H9 (cell line): ENCODE data around the gene SLC7A6. TPM values are rescaled to one million over a fixed set of nuclear protein-coding genes. Genes with fewer than 3 reads are reported as not detected.
A peak's percentile ranks its signal among the peaks of the same experiment; 100 is the strongest.

Source experiments
- DNase-seq: peaks from one replicate; pipeline ENCODE4 v3.0.0-alpha.2; 2017
- H2AFZ ChIP-seq: one replicate; pipeline ENCODE4 v1.6.1; 2013; ENCODE audit warnings: mild to moderate bottlenecking, low read length, control low read depth, moderate library complexity
- H2AK5ac ChIP-seq: 2 replicates; pipeline ENCODE4 v1.6.1; 2013; ENCODE audit warnings: low read length, control low read depth, mixed read lengths; ENCODE audit not compliant: insufficient read length
- H2BK120ac ChIP-seq: one replicate; pipeline ENCODE4 v1.6.1; 2013; ENCODE audit warnings: low read depth, mild to moderate bottlenecking, low read length, control low read depth, inconsistent platforms; ENCODE audit not compliant: poor library complexity, severe bottlenecking
- H2BK12ac ChIP-seq: 2 replicates; pipeline ENCODE4 v1.6.1; 2013; ENCODE audit warnings: low read length, control low read depth, mixed read lengths, low read depth; ENCODE audit not compliant: insufficient read length
- H2BK15ac ChIP-seq: 2 replicates; pipeline ENCODE4 v1.6.1; 2013; ENCODE audit warnings: low read depth, low read length, control low read depth
- H2BK20ac ChIP-seq: one replicate; pipeline ENCODE4 v1.6.1; 2013; ENCODE audit warnings: low read depth, mild to moderate bottlenecking, low read length, control low read depth, inconsistent platforms; ENCODE audit not compliant: poor library complexity, severe bottlenecking
- H2BK5ac ChIP-seq: 2 replicates; pipeline ENCODE4 v1.6.1; 2013; ENCODE audit warnings: low read length, control low read depth, mixed read lengths; ENCODE audit not compliant: insufficient read length
- H3K14ac ChIP-seq: 2 replicates; pipeline ENCODE4 v1.6.1; 2013; ENCODE audit warnings: low read length, control low read depth; ENCODE audit not compliant: insufficient read depth
- H3K18ac ChIP-seq: 2 replicates; pipeline ENCODE4 v1.6.1; 2013; ENCODE audit warnings: low read depth, mild to moderate bottlenecking, mixed read lengths, low read length, control low read depth; ENCODE audit not compliant: insufficient read length
- H3K23ac ChIP-seq: 2 replicates; pipeline ENCODE4 v1.6.1; 2013; ENCODE audit warnings: low read length, control low read depth, mixed read lengths, low read depth; ENCODE audit not compliant: insufficient read length
- H3K23me2 ChIP-seq: 2 replicates; pipeline ENCODE4 v1.6.1; 2013; ENCODE audit warnings: low read depth, mild to moderate bottlenecking, mixed read lengths, low read length, control low read depth; ENCODE audit not compliant: insufficient read length, poor library complexity, severe bottlenecking
- H3K27ac ChIP-seq: 2 replicates; pipeline ENCODE4 v1.5.1; 2013; ENCODE audit warnings: low read length, control low read depth, mixed read lengths, low read depth; ENCODE audit not compliant: insufficient read length
- H3K27me3 ChIP-seq: 2 replicates; pipeline ENCODE4 v1.6.1; 2013; ENCODE audit warnings: low read length, control low read depth, inconsistent platforms; ENCODE audit not compliant: insufficient read depth
- H3K4ac ChIP-seq: 2 replicates; pipeline ENCODE4 v1.6.1; 2013; ENCODE audit warnings: low read depth, mild to moderate bottlenecking, control low read depth, inconsistent platforms, low read length, moderate library complexity
- H3K4me1 ChIP-seq: 2 replicates; pipeline ENCODE4 v1.6.1; 2013; ENCODE audit warnings: low read length, control low read depth, inconsistent platforms; ENCODE audit not compliant: insufficient read depth
- H3K4me2 ChIP-seq: 2 replicates; pipeline ENCODE4 v1.6.1; 2013; ENCODE audit warnings: low read length, control low read depth, mixed read lengths; ENCODE audit not compliant: insufficient read length, insufficient read depth
- H3K56ac ChIP-seq: 2 replicates; pipeline ENCODE4 v1.6.1; 2013; ENCODE audit warnings: low read depth, mild to moderate bottlenecking, mixed read lengths, low read length, control low read depth; ENCODE audit not compliant: insufficient read length
- H3K79me1 ChIP-seq: 2 replicates; pipeline ENCODE4 v1.6.1; 2013; ENCODE audit warnings: low read depth, mild to moderate bottlenecking, moderate library complexity, low read length, control low read depth, inconsistent platforms; ENCODE audit not compliant: insufficient read depth, poor library complexity, severe bottlenecking
- H3K79me2 ChIP-seq: 2 replicates; pipeline ENCODE4 v1.6.1; 2013; ENCODE audit warnings: low read length, control low read depth, inconsistent platforms; ENCODE audit not compliant: insufficient read depth
- H3K9ac ChIP-seq: 2 replicates; pipeline ENCODE4 v1.6.1; 2013; ENCODE audit warnings: low read length, control low read depth, mixed read lengths; ENCODE audit not compliant: insufficient read length; ENCODE audit errors: extremely low read depth
- H3K9me3 ChIP-seq: one replicate; pipeline ENCODE4 v1.6.1; 2013; ENCODE audit warnings: low read depth, low read length, inconsistent platforms; ENCODE audit not compliant: control insufficient read depth
- H3T11ph ChIP-seq: one replicate; pipeline ENCODE4 v1.6.1; 2013; ENCODE audit warnings: mild to moderate bottlenecking, low read length, control low read depth, inconsistent platforms
- H4K20me1 ChIP-seq: one replicate; pipeline ENCODE4 v1.6.1; 2013; ENCODE audit not compliant: control insufficient read depth, insufficient read length, insufficient read depth
- H4K5ac ChIP-seq: 2 replicates; pipeline ENCODE4 v1.6.1; 2013; ENCODE audit warnings: low read depth, mild to moderate bottlenecking, mixed read lengths, low read length, control low read depth; ENCODE audit not compliant: insufficient read length
- H4K8ac ChIP-seq: replicated peaks from 2 replicates; pipeline ENCODE4 v1.6.1; 2013; ENCODE audit warnings: low read length, control low read depth, mixed read lengths, low read depth; ENCODE audit not compliant: insufficient read length
- H4K91ac ChIP-seq: 2 replicates; pipeline ENCODE4 v1.6.1; 2013; ENCODE audit warnings: low read depth, mild to moderate bottlenecking, moderate library complexity, mixed read lengths, low read length, control low read depth; ENCODE audit not compliant: insufficient read length
- H3K27ac Mint-ChIP-seq, 3 experiments: 2 replicates in 2 of 3; 3 replicates in 1 of 3; pipeline ENCODE4 v1.8.0; 2020 to 2021; ENCODE audit warnings: mixed read lengths in 3 of 3, mild to moderate bottlenecking in 1 of 3, moderate library complexity in 1 of 3
- H3K27me3 Mint-ChIP-seq: 2 replicates; pipeline ENCODE4 v1.8.0; 2021; ENCODE audit warnings: low read depth, mild to moderate bottlenecking, moderate library complexity, mixed read lengths
- H3K36me3 Mint-ChIP-seq, 3 experiments: 2 replicates in 2 of 3; 3 replicates in 1 of 3; pipeline ENCODE4 v1.8.0; 2020 to 2021; ENCODE audit warnings: low read depth in 3 of 3, mixed read lengths in 3 of 3; ENCODE audit not compliant: insufficient read depth in 1 of 3
- H3K4me1 Mint-ChIP-seq, 2 experiments: 2 replicates each; pipeline ENCODE4 v1.8.0; 2020; ENCODE audit warnings: mixed read lengths in 2 of 2
- H3K4me3 Mint-ChIP-seq, 2 experiments: 2 replicates in 1 of 2; 3 replicates in 1 of 2; pipeline ENCODE4 v1.8.0; 2020 to 2021; ENCODE audit warnings: mild to moderate bottlenecking in 2 of 2, mixed read lengths in 2 of 2, moderate library complexity in 1 of 2
- H3K9me3 Mint-ChIP-seq, 2 experiments: 2 replicates in 1 of 2; 3 replicates in 1 of 2; pipeline ENCODE4 v1.8.0; 2020; ENCODE audit warnings: mild to moderate bottlenecking in 2 of 2, mixed read lengths in 2 of 2, moderate library complexity in 1 of 2
- WGBS: extraction: QIAGEN DNeasy Blood & Tissue Kit; methylation state at CpG from one replicate; pipeline ENCODE4 v1.1.7; 2013; ENCODE audit warnings: missing lambda C conversion rate, low lambda C conversion rate, mixed read lengths; ENCODE audit not compliant: insufficient read length; ENCODE audit errors: extremely low coverage; 5-methylcytosine and 5-hydroxymethylcytosine counted together
- total RNA-seq: library from RNA; stranded (reverse); gene quantifications from 2 replicates; pipeline ENCODE4 v1.2.1, GENCODE V29; 2021
- TF ChIP-seq, protein P1 (sequence below): fragments of 200-600 bp; sonication (generic); conservative IDR thresholded peaks from 3 replicates; pipeline ENCODE4 v1.8.0; 2021; ENCODE audit warnings: antibody characterized with exemption, mild to moderate bottlenecking

The SLC7A6 gene
- total RNA-seq, 1 experiment from 2014 or later, result 21.1 TPM

DNA sequence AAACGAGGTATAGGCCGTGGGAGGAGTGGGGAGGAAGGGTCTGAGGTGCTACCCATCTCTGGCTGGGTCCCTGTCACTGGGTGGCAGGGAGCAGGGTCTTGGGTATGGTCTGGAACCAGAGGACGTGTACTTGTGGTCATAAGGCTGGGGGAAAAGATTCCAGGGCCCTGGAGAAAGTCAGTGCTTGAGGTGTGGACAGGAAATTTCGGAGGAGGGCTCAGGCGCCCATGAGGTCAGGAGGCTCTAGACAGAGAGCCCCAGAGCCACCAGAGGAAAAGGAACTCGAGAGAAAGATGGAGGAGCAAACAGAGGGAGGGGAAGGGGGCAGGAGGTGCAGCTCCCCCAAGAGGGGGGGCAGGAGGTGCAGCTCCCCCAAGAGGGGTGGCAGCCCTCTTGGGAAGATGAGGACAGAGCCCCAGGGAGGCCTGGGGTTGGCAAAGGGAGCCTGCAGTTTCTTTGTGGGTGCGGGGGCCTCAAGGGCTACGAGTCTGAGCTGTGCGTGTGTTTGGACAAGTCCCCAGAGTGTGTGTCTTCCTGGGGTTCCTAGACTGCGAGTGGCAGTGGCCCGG lies 683 bp upstream of the SLC7A6 start:
- no peaks in the 10 kb centered on the region for H4K20me1 ChIP-seq
- H3K23ac ChIP-seq, result no peak overlapping the region
- no peak overlapping the region for H3K4ac ChIP-seq
- H2BK15ac ChIP-seq, result no peak overlapping the region
- TF ChIP-seq, protein P1, sequence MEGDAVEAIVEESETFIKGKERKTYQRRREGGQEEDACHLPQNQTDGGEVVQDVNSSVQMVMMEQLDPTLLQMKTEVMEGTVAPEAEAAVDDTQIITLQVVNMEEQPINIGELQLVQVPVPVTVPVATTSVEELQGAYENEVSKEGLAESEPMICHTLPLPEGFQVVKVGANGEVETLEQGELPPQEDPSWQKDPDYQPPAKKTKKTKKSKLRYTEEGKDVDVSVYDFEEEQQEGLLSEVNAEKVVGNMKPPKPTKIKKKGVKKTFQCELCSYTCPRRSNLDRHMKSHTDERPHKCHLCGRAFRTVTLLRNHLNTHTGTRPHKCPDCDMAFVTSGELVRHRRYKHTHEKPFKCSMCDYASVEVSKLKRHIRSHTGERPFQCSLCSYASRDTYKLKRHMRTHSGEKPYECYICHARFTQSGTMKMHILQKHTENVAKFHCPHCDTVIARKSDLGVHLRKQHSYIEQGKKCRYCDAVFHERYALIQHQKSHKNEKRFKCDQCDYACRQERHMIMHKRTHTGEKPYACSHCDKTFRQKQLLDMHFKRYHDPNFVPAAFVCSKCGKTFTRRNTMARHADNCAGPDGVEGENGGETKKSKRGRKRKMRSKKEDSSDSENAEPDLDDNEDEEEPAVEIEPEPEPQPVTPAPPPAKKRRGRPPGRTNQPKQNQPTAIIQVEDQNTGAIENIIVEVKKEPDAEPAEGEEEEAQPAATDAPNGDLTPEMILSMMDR, result no peak
- H3K27ac ChIP-seq, result no peak overlapping the region
- no peak overlapping the region for H3T11ph ChIP-seq
- peaks cover 8% of the 10 kb centered on the region for H3K23me2 ChIP-seq
- H3K4me2 ChIP-seq, result peak overlapping the region; percentile 24
- H3K4me1 Mint-ChIP-seq, result peaks cover 22 to 25% of the 10 kb centered on the region in 2 experiments
- no CpG with 5 or more reads among the region's 11 CpGs for WGBS
- H2AK5ac ChIP-seq, result no peak overlapping the region
- H4K5ac ChIP-seq, result no peak overlapping the region
- H4K91ac ChIP-seq, result no peak overlapping the region
- peak overlapping the region in 2 of 3 experiments; percentile 40 to 90; a peak in 3 of 7 replicates for H3K27ac Mint-ChIP-seq
- no peaks in the 10 kb centered on the region for H3K27me3 ChIP-seq
- no peaks in the 10 kb centered on the region for H3K9me3 Mint-ChIP-seq
- peak overlapping the region; percentile 58 for H3K14ac ChIP-seq
- no peak overlapping the region for H2BK120ac ChIP-seq
- no peak overlapping the region for H2AFZ ChIP-seq
- no peak overlapping the region for H3K18ac ChIP-seq
- no peaks in the 10 kb centered on the region for H3K79me1 ChIP-seq
- DNase-seq, result no peak
- H3K4me3 Mint-ChIP-seq, result peak overlapping the region; percentile 87 to 90
- H3K9me3 ChIP-seq, result no peaks in the 10 kb centered on the region
- H3K56ac ChIP-seq, result no peak overlapping the region
- H4K8ac ChIP-seq, result no peak overlapping the region
- H3K36me3 Mint-ChIP-seq, result peaks cover 0 to 5% (median 2%) of the 10 kb centered on the region in 3 experiments; a peak in 3 of 7 replicates
- no peak overlapping the region for H3K9ac ChIP-seq
- H3K27me3 Mint-ChIP-seq, result peaks cover 12% of the 10 kb centered on the region
- H2BK5ac ChIP-seq, result no peak overlapping the region
- no peak overlapping the region for H2BK12ac ChIP-seq
- no peaks in the 10 kb centered on the region; the same call in 1 of the 2 replicates for H3K79me2 ChIP-seq
- peaks cover 6% of the 10 kb centered on the region; the same call in 1 of the 2 replicates for H3K4me1 ChIP-seq
- H2BK20ac ChIP-seq, result no peak overlapping the region
